Neuronal stem cell (in vitro differentiated cells): ENCODE measurements around the gene NXN.
A peak's percentile ranks its signal among the peaks of the same experiment; 100 is the strongest.

Source experiments
- DNase-seq: peaks from one replicate; pipeline ENCODE4 v3.0.0-alpha.2; 2013; ENCODE audit warnings: low spot score
- H2AFZ ChIP-seq: one replicate; pipeline ENCODE4 v1.6.1; 2013; ENCODE audit warnings: mild to moderate bottlenecking, low read length, inconsistent platforms
- H2AK5ac ChIP-seq: 2 replicates; pipeline ENCODE4 v1.6.1; 2013; ENCODE audit warnings: low read depth, mild to moderate bottlenecking, inconsistent platforms, low read length, moderate library complexity, mixed read lengths
- H2BK120ac ChIP-seq: 2 replicates; pipeline ENCODE4 v1.6.1; 2013; ENCODE audit warnings: low read depth, mild to moderate bottlenecking, inconsistent platforms, low read length, moderate library complexity, mixed read lengths
- H2BK12ac ChIP-seq: one replicate; pipeline ENCODE4 v1.6.1; 2013; ENCODE audit warnings: low read length, inconsistent platforms
- H2BK15ac ChIP-seq: 2 replicates; pipeline ENCODE4 v1.6.1; 2013; ENCODE audit warnings: mild to moderate bottlenecking, low read length, inconsistent platforms, mixed read lengths
- H2BK5ac ChIP-seq: one replicate; pipeline ENCODE4 v1.6.1; 2013; ENCODE audit warnings: inconsistent platforms, mild to moderate bottlenecking, low read length, moderate library complexity
- H3K14ac ChIP-seq: one replicate; pipeline ENCODE4 v1.6.1; 2013; ENCODE audit warnings: low read length, inconsistent platforms
- H3K18ac ChIP-seq: 2 replicates; pipeline ENCODE4 v1.6.1; 2013; ENCODE audit warnings: low read length, inconsistent platforms
- H3K23ac ChIP-seq: 2 replicates; pipeline ENCODE4 v1.6.1; 2013; ENCODE audit warnings: low read depth, mild to moderate bottlenecking, mixed read lengths, low read length, inconsistent platforms; ENCODE audit not compliant: poor library complexity
- H3K27ac ChIP-seq: replicated peaks from 3 replicates; pipeline ENCODE4 v1.5.1; 2013; ENCODE audit warnings: low read length, inconsistent platforms
- H3K27me3 ChIP-seq, 3 experiments: 2 replicates each; pipeline ENCODE4 v1.6.1; 2013; ENCODE audit warnings: low read length in 3 of 3, mild to moderate bottlenecking in 2 of 3, inconsistent platforms in 1 of 3, low read depth in 1 of 3, mixed read lengths in 1 of 3, moderate library complexity in 1 of 3; ENCODE audit not compliant: control insufficient read depth in 3 of 3, insufficient read depth in 3 of 3
- H3K36me3 ChIP-seq, 2 donors: replicated peaks in 1 of 2; 2 replicates each; pipeline ENCODE4 v1.6.1; 2013; ENCODE audit warnings: low read length in 2 of 2; ENCODE audit not compliant: control insufficient read depth in 2 of 2, insufficient read depth in 2 of 2
- H3K4ac ChIP-seq: 2 replicates; pipeline ENCODE4 v1.6.1; 2013; ENCODE audit warnings: inconsistent platforms, mild to moderate bottlenecking, low read length, moderate library complexity
- H3K4me1 ChIP-seq, 2 donors: 1 replicate in 1 of 2; 2 replicates in 1 of 2; pipeline ENCODE4 v1.6.1; 2013; ENCODE audit warnings: low read length in 2 of 2, low read depth in 1 of 2; ENCODE audit not compliant: control insufficient read depth in 2 of 2, insufficient read depth in 1 of 2
- H3K4me2 ChIP-seq: one replicate; pipeline ENCODE4 v1.6.1; 2013; ENCODE audit warnings: mild to moderate bottlenecking, low read length, inconsistent platforms; ENCODE audit not compliant: insufficient read depth, poor library complexity, severe bottlenecking
- H3K4me3 ChIP-seq, 2 donors: 2 replicates each; pipeline ENCODE4 v1.5.1; 2013; ENCODE audit warnings: low read length in 2 of 2, mild to moderate bottlenecking in 2 of 2, inconsistent platforms in 1 of 2, moderate library complexity in 1 of 2
- H3K79me1 ChIP-seq: one replicate; pipeline ENCODE4 v1.6.1; 2013; ENCODE audit warnings: low read depth, mild to moderate bottlenecking, inconsistent platforms, low read length, moderate library complexity
- H3K9ac ChIP-seq: one replicate; pipeline ENCODE4 v1.6.1; 2013; ENCODE audit warnings: mild to moderate bottlenecking, low read depth, low read length, inconsistent platforms; ENCODE audit not compliant: poor library complexity
- H3K9me3 ChIP-seq, 2 donors: replicated peaks in 1 of 2; 2 replicates each; pipeline versions ENCODE3 to v1.6.1; 2013; ENCODE audit warnings: low read length in 2 of 2, mild to moderate bottlenecking in 2 of 2, inconsistent platforms in 1 of 2, low read depth in 1 of 2, mixed read lengths in 1 of 2, moderate library complexity in 1 of 2; ENCODE audit not compliant: control insufficient read depth in 2 of 2, insufficient read depth in 1 of 2
- H4K8ac ChIP-seq: one replicate; pipeline ENCODE4 v1.6.1; 2013; ENCODE audit warnings: low read depth, mild to moderate bottlenecking, inconsistent platforms, low read length, moderate library complexity
- H4K91ac ChIP-seq: one replicate; pipeline ENCODE4 v1.6.1; 2013; ENCODE audit warnings: low read length, low read depth, mild to moderate bottlenecking, inconsistent platforms; ENCODE audit not compliant: poor library complexity
- WGBS, 2 donors: extraction: QIAGEN DNeasy Blood & Tissue Kit; methylation state at CpG; one replicate each; pipeline ENCODE4 v1.1.7; 2013; ENCODE audit warnings: missing lambda C conversion rate in 2 of 2, mixed read lengths in 1 of 2; ENCODE audit not compliant: insufficient read length in 2 of 2, insufficient replicate concordance in 1 of 2; ENCODE audit errors: extremely low coverage in 2 of 2; 5-methylcytosine and 5-hydroxymethylcytosine counted together

NXN gene

GRCh38 chr17:882827-883585 is 96.6 kb downstream of the NXN start:
- Histone ChIP-seq H3K4me3 (no peak overlapping the region), H3K27ac (peak overlapping the region; percentile 66), H2AFZ (no peak overlapping the region), H4K8ac (no peak overlapping the region), H4K91ac (no peak overlapping the region), H3K4me1 (peaks cover 10 to 23% of the 10 kb centered on the region in 2 donors), H2BK15ac (no peak overlapping the region), H3K23ac (no peak overlapping the region), H3K4ac (no peak overlapping the region), H3K14ac (no peak overlapping the region), H2BK12ac (no peak overlapping the region), H3K27me3 (no peaks in the 10 kb centered on the region), H3K9ac (no peak overlapping the region), H2BK5ac (no peak overlapping the region), H3K36me3 (peaks cover 0 to 18% of the 10 kb centered on the region in 2 donors), H3K4me2 (peak overlapping the region; percentile 41), H3K9me3 (peaks cover 0 to 14% of the 10 kb centered on the region in 2 donors), H2BK120ac (no peak overlapping the region), H3K79me1 (peaks cover 7% of the 10 kb centered on the region), H2AK5ac (no peak overlapping the region), H3K18ac (no peak overlapping the region)
- peak; percentile 54 for DNase-seq
- no CpG with 5 or more reads among the region's 14 CpGs for WGBS, 2 donors

GRCh38 chr17:881778-882177 is 97.8 kb downstream of the NXN start:
- no peak overlapping the region for H3K23ac ChIP-seq
- no peak overlapping the region for H2AFZ ChIP-seq
- no peak overlapping the region for H3K9ac ChIP-seq
- peak overlapping the region; percentile 78 for H2AK5ac ChIP-seq
- H3K4ac ChIP-seq: no peak overlapping the region
- WGBS, 2 donors: no CpG with 5 or more reads among the region's 6 CpGs
- peaks cover 0 to 14% of the 10 kb centered on the region in 2 donors for H3K9me3 ChIP-seq
- no peaks in the 10 kb centered on the region for H3K27me3 ChIP-seq
- no peak overlapping the region for H3K14ac ChIP-seq
- H4K8ac ChIP-seq: no peak overlapping the region
- no peak overlapping the region for H3K4me3 ChIP-seq
- peaks cover 10 to 16% of the 10 kb centered on the region in 2 donors for H3K4me1 ChIP-seq
- no peak overlapping the region for H2BK120ac ChIP-seq
- no peak overlapping the region for H3K27ac ChIP-seq
- no peak overlapping the region for H3K18ac ChIP-seq
- no peak overlapping the region for H4K91ac ChIP-seq
- H3K79me1 ChIP-seq: peaks cover 9% of the 10 kb centered on the region
- H2BK15ac ChIP-seq: no peak overlapping the region
- no peak overlapping the region for H2BK5ac ChIP-seq
- no peak overlapping the region for H3K4me2 ChIP-seq
- peaks cover 0 to 13% of the 10 kb centered on the region in 2 donors for H3K36me3 ChIP-seq
- H2BK12ac ChIP-seq: no peak overlapping the region
- DNase-seq: no peak

- H4K91ac ChIP-seq: no peak overlapping the region
- no peak overlapping the region for H3K4me2 ChIP-seq
- no peak overlapping the region for H2AFZ ChIP-seq
- peak overlapping the region; percentile 21 for H2AK5ac ChIP-seq
- peaks cover 0 to 12% of the 10 kb centered on the region in 2 donors for H3K36me3 ChIP-seq
- peaks cover 10 to 16% of the 10 kb centered on the region in 2 donors for H3K4me1 ChIP-seq
- peak overlapping the region; percentile 6 for H3K18ac ChIP-seq
- no peak overlapping the region for H2BK12ac ChIP-seq
- no peak overlapping the region for H3K9ac ChIP-seq
- H3K27ac ChIP-seq: no peak overlapping the region
- no peak overlapping the region for H3K4me3 ChIP-seq
- H3K14ac ChIP-seq: no peak overlapping the region
- H3K4ac ChIP-seq: no peak overlapping the region
- no peak for DNase-seq
- H3K23ac ChIP-seq: no peak overlapping the region
- peaks cover 0 to 12% of the 10 kb centered on the region in 2 donors for H3K9me3 ChIP-seq
- H2BK120ac ChIP-seq: no peak overlapping the region
- peaks cover 9% of the 10 kb centered on the region for H3K79me1 ChIP-seq
- H3K27me3 ChIP-seq: no peaks in the 10 kb centered on the region
- H2BK5ac ChIP-seq: no peak overlapping the region
- H4K8ac ChIP-seq: no peak overlapping the region
- no peak overlapping the region for H2BK15ac ChIP-seq
- WGBS, 2 donors: no CpG with 5 or more reads among the region's 15 CpGs
Observed at GRCh38 chr17:880443-881269, 98.9 kb downstream of the NXN start.
